Measurements from ENCODE around the gene ZNF536. TPM values are rescaled to one million over a fixed set of nuclear protein-coding genes. Genes with fewer than 3 reads are reported as not detected.

ZNF536 gene
- total and polyA plus RNA-seq, 9 of the 15 experiments (the other 6 are each of a cell fraction or from before 2014, with no cell fraction given) = not detected

- no peaks in the 10 kb centered on the region for H3K79me2 ChIP-seq (ENCODE audit: control insufficient read depth, insufficient read depth, low read length)
- in situ Hi-C loops (cut with MboI) = no loop called here
- H3K9ac ChIP-seq (ENCODE audit: insufficient read depth in 1 of 2, low read depth in 2 of 2, low read length in 2 of 2) = no peak overlapping the region
- no peaks in the 10 kb centered on the region for H3K4me1 ChIP-seq (replicated peaks in 1 of 2; ENCODE audit: control insufficient read depth in 2 of 2, insufficient read depth in 2 of 2, low read length in 2 of 2)
- no peak overlapping the region for H3K4me3 ChIP-seq
- H3K9me1 ChIP-seq (ENCODE audit: control insufficient read depth, insufficient read depth, low read length) = no peaks in the 10 kb centered on the region
- H3K27ac ChIP-seq (ENCODE audit: extremely low read depth, low read depth, low read length) = no peak overlapping the region
- CTCF ChIA-PET (ENCODE audit: low intra/inter-chr PET ratio) = no interaction called here
- 0% methylated on average over 3 of the region's 3 CpGs for WGBS (ENCODE audit: insufficient coverage, low coverage, missing lambda C conversion rate)
- H3K9me3 ChIP-seq (replicated peaks; ENCODE audit: control insufficient read depth, insufficient read depth, low read depth, low read length) = no peaks in the 10 kb centered on the region
- DNase-seq (ENCODE audit: extremely low read depth in 1 of 4, low spot score in 3 of 4) = no peak
- FAIRE-seq = no peak
- ATAC-seq = no peak
- H3K27me3 ChIP-seq (ENCODE audit: control insufficient read depth in 2 of 2, insufficient read depth in 2 of 2, low read length in 2 of 2) = peaks cover 0 to 21% of the 10 kb centered on the region in 2 experiments; a peak in 2 of 5 replicates
- TF ChIP-seq NUFIP1 (IDR thresholded peaks at IDR 0.05; ENCODE audit: partially characterized antibody) (no peak), CTCF (IDR thresholded peaks at IDR 0.05 in 2 of 3, conservative IDR thresholded peaks at IDR 0.05 in 1 of 3; ENCODE audit: insufficient read depth in 2 of 3, low read depth in 1 of 3, low read length in 3 of 3) (no peak)
- H2AFZ ChIP-seq (ENCODE audit: low read depth, low read length) = no peak overlapping the region
- H4K20me1 ChIP-seq (replicated peaks; ENCODE audit: control insufficient read depth, insufficient read depth, low read length) = no peaks in the 10 kb centered on the region; the same call in 1 of the 2 replicates
- intact Hi-C loops (cut with micrococcal nuclease) = no loop called here
- no peak overlapping the region for H3K4me2 ChIP-seq (ENCODE audit: insufficient read depth, low read length)
- H3K36me3 ChIP-seq (ENCODE audit: control insufficient read depth, insufficient read depth, low read length) = no peaks in the 10 kb centered on the region
- no TSS peak for BruUV-seq (replicated peaks)
- POLR2A ChIA-PET = interaction anchor here (0.5 kb wide), 1 partner anchor 31 kb away, joined by 3 read pairs; no protein-coding TSS in a partner anchor
Observed at GRCh38 chr19:30328096-30328495, 44.1 kb upstream of the ZNF536 start.

GRCh38 chr19:30330266-30330665 lies 41.9 kb upstream of the ZNF536 start:
- Histone ChIP-seq H3K4me3 (no peak overlapping the region), H3K9me3 (replicated peaks; ENCODE audit: control insufficient read depth, insufficient read depth, low read depth, low read length) (no peaks in the 10 kb centered on the region), H3K79me2 (ENCODE audit: control insufficient read depth, insufficient read depth, low read length) (no peaks in the 10 kb centered on the region), H3K27ac (ENCODE audit: extremely low read depth, low read depth, low read length) (no peak overlapping the region), H3K9me1 (ENCODE audit: control insufficient read depth, insufficient read depth, low read length) (no peaks in the 10 kb centered on the region), H3K4me2 (ENCODE audit: insufficient read depth, low read length) (no peak overlapping the region), H3K36me3 (ENCODE audit: control insufficient read depth, insufficient read depth, low read length) (no peaks in the 10 kb centered on the region), H2AFZ (ENCODE audit: low read depth, low read length) (no peak overlapping the region), H3K27me3 (ENCODE audit: control insufficient read depth in 2 of 2, insufficient read depth in 2 of 2, low read length in 2 of 2) (peaks cover 0 to 25% of the 10 kb centered on the region in 2 experiments; a peak in 2 of 5 replicates), H4K20me1 (replicated peaks; ENCODE audit: control insufficient read depth, insufficient read depth, low read length) (no peaks in the 10 kb centered on the region; the same call in 1 of the 2 replicates), H3K9ac (ENCODE audit: insufficient read depth in 1 of 2, low read depth in 2 of 2, low read length in 2 of 2) (no peak overlapping the region), H3K4me1 (replicated peaks in 1 of 2; ENCODE audit: control insufficient read depth in 2 of 2, insufficient read depth in 2 of 2, low read length in 2 of 2) (no peaks in the 10 kb centered on the region)
- in situ Hi-C loops (cut with MboI) (no loop called here), intact Hi-C loops (cut with micrococcal nuclease) (no loop called here)
- CTCF ChIA-PET (ENCODE audit: low intra/inter-chr PET ratio) = no interaction called here
- POLR2A ChIA-PET = no interaction called here
- 0% methylated on average over 4 of the region's 4 CpGs for WGBS (ENCODE audit: insufficient coverage, low coverage, missing lambda C conversion rate)
- no peak for FAIRE-seq
- no TSS peak for BruUV-seq (replicated peaks)
- no peak for DNase-seq (ENCODE audit: extremely low read depth in 1 of 4, low spot score in 3 of 4)
- ATAC-seq = no peak
- TF ChIP-seq ATF6 (CRISPR knock-in tag; IDR thresholded peaks at IDR 0.05) (no peak), ETS2 (tag; IDR thresholded peaks at IDR 0.05; ENCODE audit: borderline replicate concordance, poor library complexity, severe bottlenecking) (no peak), SETDB1 (IDR thresholded peaks at IDR 0.05; ENCODE audit: low read length) (no peak), AFF1 (IDR thresholded peaks at IDR 0.05; ENCODE audit: low read depth in 1 of 2, partially characterized antibody in 2 of 2) (no peak)
